Endometrium (tissue), 2 donors: ENCODE results near the gene SHISA7.
"Not testable (repeated sequence)": the region's sequence is repeated elsewhere in the genome, so short reads cannot be mapped to it uniquely, and the experiment has no call there.

Experiments
- FAIRE-seq: peaks from 2 replicates; lab custom pipeline; 2012; peaks lifted over from hg19 to GRCh38; lab: Jason Lieb, UNC
- donor health status: control.
- donor health status: control.

Gene SHISA7

DNA sequence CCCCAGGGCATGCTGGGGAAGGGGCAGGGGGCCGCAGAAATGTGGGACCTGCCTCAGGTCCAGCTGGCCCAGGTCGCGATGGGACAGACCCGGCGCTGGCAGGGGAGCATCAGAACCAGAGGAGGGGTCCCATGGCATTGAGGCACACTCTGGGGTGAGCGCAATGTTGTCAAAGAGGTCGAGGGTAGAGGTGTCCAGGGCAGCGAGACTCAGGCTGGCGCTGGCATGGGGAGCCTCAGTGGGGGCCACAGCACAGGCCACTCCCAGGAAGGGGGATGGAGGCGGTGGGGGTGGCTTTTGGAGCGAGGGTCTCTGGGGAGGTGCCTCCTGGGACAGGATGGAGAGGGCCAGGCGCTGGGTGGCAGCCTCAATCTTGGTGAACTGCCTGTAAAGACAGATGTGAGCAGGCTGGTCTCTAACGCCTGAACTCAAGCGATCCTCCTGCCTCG is 20.5 kb upstream of the SHISA7 start:
- FAIRE-seq, result no peak

DNA sequence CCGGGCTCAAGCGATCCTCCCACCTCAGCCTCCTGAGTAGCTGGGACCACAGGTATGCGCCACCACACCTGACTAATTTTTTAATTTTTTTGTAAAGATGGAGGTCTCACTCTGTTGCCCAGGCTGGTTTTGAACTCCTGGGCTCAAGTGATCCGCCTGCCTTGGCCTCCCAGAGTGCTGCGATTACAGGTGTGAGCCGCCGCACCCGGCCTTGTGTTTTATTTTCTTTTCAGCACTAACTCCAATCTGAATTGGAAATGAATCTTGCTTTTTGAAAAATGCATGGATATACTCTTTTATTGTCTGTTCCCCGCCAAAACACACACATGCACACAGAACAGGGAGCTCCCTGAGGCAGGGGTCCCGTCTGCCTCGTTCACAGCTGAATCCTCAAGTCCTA is 19.6 kb upstream of the SHISA7 start:
- no peak for FAIRE-seq

DNA sequence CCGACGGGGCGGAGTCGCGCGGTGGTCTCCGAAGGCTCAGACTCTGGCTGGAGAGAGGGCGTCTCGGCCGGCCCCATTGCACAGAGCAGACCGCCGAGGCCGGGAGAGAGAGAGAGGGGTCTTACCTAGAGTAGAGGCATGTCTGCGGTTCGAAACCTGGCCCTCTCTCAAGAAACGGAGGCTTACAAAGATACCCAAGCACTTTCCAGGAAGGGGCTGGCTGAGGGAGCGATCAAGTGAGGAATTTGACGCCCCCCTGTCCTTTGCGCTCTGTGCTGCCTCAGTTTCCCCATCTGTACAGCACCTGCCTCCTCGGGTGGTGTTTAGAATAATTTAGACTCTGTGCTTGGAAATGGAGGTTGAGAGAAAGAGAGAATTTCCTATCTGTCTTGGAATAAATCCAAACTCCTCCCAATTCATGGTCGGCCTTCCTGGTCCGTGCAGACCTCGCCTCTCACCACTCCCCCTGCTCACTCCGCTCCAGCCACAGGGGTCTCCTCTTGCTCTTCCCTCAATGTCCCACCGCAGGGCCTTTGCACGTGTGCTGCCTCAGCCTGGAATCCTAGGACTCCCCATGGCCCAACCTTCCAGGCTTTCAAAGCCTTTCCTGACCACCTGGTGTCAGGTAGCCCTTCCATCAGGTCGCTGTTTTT is 19.0 kb upstream of the SHISA7 start:
- FAIRE-seq, result no peak

DNA sequence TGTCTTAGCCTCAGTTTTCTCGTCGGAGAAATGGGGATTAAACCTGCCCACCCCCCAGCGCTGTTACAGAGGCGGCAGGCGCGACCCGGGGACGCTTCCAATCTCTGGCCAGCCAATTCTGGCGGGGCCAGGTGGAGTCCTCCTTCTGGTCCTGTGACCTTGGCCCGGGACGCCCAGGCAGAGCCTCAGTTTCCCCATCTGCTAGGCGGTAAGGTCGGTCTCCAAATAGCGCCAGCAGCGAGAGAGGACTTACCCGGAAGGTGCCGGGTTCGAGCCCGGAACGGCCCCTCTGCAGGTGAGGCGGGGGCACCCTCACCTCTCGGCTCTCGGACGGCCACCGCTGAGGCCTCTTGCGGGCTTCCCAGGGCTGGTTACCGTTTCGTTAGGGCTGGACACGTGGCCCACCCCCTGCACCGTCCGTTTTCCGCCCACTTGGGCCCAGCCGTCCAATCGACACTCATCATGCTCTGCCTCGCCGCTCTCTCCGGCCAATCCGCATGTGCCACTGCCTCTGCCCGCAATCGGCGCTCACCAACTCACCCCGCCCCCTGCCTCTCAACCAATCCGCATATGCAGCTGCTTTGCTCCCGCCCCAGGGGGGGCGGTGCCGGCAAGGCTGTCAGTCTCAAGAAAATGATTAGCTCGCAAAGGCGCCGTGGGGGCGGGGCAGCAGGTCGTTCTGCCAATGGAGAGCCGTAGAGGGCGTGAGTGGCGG is 18.3 kb upstream of the SHISA7 start, which contains the start of gene ISOC2:
Gene ISOC2 (minus strand): TSS at position 384 of the 715 bp plus-strand sequence. CDS start 5,156 bp downstream, outside the sequence.
- peak; percentile 99 for FAIRE-seq

DNA sequence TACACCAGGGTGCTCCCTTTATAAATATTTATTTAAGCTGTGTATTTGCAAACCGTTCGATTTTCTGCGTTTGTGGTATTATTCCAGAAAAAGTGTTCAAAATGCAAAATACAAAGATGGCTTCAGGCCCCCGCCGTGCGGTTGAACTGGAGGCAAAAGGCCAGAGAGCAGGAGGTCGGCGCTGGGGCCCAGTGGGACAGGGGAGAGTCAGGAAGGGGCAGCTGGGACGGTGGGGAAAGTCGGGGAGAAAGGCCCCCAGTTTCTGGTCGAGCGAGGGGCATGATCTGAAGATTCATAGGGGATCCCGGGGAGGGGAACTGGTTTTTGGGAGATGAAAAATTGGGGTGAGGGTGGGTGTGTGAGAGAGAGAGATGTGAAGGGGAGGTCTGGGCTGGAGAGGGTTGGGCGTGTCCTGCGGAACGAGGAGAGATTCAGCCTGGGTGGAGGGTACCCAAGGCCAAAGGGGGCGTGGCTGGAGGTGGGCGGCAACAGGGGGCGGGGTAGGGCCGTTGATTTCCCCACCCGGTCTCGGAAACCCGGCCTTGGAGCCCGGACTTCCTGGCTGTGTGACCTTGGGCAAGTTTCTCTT is 17.7 kb upstream of the SHISA7 start:
- no peak for FAIRE-seq

DNA sequence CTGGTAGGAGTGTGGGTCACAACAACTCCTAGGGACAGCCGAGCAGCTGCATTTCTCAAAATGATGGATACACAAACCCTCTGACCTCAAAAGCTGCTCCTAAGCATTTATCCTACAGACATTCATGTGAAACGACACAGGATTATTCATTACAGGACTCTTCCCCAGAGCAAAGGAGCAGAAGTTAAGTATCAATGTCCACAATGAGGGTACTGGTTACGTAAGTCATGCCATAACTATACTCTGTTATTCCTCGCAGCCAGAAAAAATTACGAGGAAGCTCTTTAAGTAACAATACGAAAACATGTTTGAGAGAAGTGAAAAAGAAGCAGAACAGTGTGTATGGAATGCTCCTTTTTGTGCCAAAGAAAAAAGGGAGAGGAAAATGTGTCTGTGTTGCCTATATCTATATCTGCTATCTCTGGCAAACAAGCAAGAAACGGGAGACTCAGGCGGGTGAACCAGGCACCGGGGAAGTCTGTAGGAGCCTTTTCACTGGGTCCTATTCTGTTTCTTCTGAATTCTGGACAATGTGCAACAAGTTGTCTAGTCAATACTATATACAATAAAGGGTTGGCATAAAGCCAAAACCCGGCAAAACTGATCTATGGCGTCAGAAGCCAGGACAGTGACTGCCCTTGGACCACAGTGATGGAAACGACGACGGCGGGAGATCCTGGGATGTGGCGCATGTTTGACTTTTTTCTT is 17.0 kb upstream of the SHISA7 start:
- no peak for FAIRE-seq

DNA sequence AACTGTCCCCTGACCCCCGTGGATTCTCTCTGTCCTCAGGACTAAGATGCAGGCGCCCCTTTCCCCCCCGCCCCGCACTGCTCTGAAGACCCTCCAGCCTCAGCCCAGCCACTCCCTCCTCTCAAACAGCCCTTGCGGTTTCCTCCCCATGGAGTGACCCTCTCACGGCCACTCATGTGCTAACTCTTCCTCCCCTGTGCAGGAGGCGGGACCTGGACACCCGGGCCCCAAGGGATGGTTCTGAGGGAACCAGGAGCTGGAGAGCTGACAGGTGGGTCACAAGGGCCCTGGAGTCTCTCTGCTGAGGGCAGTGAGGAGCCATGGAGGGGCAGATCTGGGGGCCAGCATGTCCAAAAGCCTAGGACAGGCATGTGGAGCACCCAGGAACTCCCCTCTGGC is 16.4 kb upstream of the SHISA7 start:
- FAIRE-seq, result no peak

DNA sequence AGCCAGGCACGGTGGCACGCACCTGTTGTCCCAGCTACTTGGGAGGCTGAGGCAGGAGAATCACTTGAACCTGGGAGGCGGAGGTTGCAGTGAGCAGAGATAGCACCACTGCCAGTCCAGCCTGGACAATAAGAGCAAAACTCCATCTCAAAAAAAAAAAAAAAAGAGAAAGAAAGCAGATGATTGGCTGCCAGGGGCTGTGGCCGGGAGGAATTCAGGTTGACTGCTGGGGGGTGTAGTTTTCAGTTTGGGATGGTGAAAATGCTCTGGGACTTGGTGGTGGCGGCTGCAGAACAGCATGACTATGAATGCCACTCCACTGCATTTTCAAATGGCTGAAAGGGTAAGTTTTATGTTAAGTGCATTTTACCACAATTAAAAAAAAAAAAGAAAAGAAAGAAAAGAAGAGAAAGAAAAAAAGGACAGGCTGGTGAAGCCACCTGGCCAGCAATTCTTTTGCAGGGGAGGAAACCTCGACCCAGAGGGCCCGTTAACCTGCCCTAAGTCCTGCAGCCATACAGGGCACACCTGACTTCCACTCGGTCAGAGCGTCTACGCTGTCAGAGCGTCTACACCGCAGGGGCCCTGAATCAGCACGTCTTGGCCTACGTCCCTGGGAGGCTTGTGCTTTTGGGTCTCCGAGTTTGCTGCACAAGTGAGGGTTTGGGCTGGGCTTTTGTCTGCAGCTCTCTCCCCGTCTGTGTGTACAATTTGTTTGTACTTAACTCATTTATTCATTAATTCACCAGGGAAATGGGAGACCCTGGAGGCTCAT is 14.8 kb upstream of the SHISA7 start:
- FAIRE-seq, result no peak

DNA sequence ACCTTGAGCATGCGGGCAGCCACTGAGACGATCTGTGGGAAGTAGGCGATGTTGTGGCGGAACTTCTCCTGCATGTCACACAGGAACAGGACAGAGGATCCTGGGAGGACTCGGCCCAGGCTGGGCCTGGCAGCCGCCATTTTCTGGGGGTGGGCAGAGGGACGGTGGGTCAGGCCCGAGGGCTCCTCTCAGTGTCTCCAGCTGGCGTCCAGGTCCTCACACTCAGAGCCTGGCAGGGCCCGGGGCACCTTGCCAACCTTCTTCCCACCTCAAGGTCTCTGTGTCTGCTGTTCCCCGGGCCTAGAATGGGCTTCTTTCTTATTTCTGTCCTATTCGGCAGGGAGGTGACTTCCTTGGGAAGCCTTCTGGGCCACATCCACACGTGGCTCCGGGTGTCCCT is 13.2 kb upstream of the SHISA7 start:
- FAIRE-seq, result no peak

DNA sequence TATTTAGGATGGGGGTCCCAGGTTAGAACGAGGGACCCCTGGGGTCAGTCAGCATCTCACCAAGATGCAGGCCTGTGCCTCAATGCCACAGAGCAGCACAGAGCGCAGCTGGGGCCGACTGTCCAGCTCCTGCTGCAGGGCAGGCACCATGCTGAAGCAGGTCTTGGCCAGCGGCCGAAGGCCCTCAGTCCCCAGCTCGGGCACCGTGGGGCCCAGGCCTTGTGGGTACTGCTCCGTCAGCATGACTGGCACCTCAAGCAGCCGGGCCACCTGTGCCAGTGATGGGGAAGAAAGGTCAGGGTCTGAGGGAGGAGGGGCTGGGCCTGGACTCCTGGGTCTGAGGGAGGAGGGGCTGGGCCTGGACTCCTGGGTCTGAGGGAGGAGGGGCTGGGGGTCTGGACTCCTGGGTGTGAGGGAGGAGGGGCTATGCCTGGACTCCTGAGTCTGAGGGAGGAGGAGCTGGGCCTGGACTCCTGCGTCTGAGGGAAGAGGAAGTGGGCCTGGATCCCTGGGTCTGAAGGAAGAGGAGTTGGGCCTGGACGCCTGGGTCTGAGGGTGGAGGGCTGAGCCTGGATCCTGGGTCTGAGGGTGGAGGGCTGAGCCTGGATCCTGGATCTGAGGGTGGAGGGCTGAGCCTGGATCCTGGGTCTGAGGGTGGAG is 12.6 kb upstream of the SHISA7 start:
- FAIRE-seq, result no peak

DNA sequence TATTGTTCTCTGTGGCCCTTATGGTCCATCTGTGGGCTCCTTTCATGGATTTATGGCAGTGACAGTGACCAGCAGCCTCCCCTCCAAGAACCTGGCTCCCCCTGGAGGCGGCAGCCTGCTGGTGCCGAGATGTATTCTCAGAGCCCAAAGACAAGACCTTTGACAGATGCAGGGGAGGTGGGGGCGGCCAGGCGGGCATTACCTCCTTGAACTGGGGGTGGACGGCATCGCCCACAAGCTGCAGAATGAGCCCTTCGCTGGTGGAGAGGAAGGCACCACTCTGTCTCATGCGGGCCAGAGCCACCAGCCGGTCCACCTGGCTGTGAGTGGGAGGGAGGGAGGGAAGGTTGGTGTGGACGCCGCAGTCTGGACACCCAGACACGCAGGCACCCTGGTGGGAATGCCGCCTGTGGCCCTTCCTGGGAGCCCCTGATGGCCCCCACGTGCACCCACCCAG is 11.7 kb upstream of the SHISA7 start:
- no peak for FAIRE-seq

DNA sequence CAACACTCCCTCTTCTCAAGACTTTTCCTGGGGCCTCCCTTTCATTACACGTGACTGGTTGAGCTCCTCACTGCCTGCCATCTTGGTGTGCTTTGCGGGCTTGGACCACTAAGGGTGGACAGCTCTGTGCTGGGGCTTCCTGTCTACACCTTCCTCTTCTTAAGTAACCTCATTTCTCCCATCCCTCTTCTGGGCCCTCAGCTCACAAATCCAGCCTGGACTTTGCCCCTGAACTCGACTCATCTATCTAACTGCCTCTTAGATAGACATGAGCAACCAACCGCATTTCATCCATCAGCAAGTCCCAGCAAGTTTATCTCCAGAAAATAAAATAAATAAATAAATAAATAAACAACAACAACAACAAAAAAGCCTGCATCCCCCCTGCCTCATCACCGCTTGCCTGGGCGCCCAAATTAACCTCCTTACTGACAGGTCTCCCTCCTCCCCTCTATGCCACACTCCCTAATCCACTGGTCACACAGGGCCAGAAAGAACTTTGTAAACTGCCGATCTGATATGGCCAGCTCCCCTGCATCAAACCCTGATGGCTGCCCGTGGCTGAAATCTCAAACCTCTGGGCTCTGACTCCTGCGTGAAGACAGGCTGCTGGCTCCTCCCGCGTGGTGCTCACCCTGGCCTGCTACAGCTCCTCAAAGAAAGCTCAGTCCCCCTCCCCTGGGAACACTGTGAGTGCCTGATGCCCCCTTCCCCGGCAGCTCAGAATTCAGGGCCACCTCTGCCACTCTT is 10.6 kb upstream of the SHISA7 start:
- FAIRE-seq, result no peak

DNA sequence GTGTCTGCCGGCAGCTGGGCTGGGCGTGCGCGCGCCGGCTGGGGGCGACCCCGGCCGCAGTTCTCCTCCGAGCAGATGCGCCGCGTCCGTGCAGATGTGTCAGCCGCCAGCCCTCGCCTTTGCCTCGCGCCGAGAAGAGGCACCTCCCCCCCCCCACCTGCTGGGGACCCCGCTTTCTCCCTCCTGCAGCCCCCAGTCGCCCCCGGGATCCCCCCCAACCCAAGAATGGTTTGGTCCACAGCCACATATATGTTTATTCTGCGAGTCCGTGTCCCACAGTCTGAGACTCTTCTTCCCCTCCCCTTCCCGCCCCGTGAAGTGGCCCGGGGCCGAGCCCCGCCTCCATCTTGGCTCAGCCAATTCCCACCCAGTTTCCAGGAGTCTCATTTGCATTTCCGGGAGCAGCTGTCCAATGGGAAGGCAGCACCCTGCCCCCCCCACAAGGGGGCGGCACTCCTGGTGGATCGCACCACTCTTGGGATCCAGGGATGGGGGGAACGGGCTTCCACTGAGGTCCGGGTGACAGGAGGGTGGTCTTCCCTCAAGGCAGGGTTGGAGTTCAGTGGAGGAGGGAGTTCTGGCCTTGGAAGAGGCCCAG is 9.7 kb upstream of the SHISA7 start:
- FAIRE-seq, result no peak

DNA sequence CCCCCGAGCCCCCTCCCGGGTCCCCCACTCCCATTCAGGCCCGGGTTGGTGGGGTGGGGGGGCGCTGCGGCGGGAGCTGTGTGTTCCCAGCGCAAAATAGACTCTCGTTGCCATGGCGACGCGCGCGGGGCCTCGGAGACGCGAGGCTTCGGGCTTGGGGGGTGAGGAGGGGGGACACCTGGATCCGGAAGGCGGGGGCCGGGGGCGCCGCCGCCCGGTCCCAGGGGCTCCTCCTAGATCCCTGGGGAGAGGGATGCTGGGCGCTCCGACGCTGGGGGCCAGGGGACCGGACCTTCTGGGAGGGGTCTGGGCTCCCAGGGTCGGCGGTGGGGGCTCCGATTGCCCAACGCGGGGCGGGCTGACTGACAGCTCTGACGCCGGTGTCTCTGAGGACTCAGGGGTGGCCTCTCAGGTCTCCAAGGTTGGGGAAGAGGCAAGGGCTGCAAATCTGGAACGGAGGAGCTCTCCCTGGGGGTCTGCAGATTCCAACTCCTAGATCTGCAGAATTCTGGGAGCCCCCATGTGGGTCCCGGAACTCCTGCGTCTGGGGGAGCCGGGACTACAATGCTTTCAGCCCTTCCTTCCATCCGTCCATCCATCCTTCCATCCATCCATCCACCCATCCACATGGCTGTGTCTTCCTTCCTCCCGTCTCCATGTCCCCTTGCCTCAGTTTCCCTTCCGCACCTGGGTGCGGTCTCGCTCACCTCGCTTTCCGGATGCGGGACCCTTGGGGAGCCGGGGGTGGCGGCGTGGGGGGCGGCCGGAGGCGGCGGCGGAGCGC is 9.1 kb upstream of the SHISA7 start:
- no peak for FAIRE-seq

DNA sequence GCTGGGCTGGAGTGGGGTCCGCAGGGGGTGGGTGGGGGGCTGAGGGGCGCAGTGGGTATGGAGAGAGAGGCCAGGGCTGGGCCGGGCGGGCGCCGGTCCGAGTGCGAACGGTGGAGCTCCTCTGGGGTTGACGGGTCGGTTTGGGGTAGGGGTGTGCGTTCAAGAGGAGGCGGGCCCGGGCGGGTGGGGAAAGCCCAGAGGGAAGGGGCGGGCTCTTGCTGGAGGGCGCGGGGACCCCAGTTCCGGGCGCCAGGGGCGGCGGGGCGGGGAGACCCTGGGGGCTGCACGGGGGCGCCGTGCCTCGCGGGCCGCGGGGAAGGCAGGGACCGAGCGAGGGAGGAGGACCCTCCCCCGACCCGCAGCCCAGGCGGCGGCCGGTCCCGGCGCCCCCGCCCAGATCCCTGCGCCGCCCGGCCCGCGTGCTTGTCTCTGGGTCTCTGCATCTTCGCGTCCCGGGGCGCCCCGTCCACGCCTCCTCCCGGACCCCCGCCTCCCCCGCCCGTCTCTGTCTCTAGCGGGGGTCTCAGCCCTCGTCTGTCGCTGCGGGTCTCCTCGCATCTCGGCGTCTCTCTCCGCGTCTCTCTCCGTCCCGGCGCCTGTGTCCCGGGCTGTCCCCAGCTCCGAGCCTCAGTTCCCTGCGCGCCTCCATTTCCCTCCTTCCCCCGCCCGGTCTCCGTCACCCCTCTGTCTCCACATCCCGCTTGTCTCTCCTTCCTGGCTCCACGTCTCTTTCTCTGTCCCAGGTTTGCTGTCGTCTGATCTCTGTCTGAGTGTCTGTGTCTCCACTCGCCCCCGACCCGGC is 8.3 kb upstream of the SHISA7 start:
- no peak for FAIRE-seq

DNA sequence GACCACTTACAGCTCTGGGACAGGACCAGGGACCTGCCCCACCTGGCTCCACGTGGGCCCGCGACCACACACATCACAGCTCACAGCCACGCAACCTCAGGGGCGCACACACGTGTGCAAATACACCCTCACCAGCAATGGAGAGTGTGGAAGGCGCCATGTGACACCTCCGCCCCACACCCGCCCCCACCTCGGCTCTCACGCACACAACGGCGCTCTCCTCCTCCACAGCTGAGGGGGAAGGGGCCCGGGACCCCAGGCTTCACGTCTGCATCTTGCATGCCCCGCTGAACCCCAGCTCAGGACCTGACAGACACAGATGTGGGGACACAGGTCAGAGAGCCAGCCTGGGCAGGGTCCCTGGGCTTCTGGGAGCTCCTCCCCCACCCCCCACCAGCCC is 6.4 kb upstream of the SHISA7 start:
- FAIRE-seq, result no peak

DNA sequence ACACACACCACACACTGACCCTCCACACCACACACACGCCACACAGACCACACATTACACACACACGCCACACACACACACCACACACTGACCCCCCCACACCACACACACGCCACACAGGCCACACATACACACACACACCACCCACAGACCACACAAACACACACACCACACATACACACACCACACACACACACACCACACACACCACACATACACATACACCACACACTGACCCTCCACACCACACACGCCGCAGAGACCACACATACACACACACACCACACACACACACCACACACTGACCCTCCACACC is 5.0 kb upstream of the SHISA7 start:
- FAIRE-seq, result not testable (repeated sequence)

DNA sequence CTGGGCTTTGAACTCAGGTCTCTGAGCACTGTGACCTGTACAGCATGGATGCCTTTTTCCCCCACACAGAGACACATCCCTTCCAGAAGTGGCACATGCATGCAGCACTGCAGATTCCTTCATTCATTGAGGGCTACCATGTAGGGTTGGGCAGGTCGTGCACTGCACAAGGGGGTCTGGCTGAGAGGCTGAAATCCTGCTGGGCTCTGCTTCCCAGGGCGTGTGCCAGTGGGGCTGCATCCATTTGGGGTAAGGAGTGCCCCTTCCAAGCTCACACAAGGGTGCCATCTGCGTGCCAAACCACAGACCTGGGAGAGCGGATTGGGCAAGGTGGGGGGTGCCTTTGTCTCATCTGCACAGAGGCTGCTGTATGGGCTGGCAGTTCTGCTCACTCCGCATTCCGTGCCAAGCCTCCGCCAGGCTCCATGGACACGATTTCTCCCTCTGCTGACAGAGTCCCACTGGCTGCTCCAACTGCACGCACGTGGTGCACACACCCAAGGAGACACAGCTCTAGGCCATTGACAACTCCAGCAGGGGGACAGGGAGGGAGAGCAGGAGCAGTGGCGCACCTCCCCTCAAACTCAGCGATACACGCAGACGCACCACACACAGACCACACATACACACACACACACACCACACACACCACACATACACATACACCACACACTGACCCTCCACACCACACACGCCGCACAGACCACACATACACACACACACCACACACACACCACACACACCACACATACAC is 4.5 kb upstream of the SHISA7 start:
- FAIRE-seq, result no peak
